ENCODE data around the gene PIK3R5. TPM values are rescaled to one million over a fixed set of nuclear protein-coding genes. Genes with fewer than 3 reads are reported as not detected.

PIK3R5 gene
- total RNA-seq, 1 donor from 2014 or later: 0.90 TPM

GRCh38 chr17:8867361-8867981, 98.0 kb downstream of the PIK3R5 start, which contains the start of gene PIK3R6:
TSS of gene PIK3R6 (minus strand) at chr17:8867674. CDS start at chr17:8849794, 17,880 bp downstream.
- no peaks in the 10 kb centered on the region for H3K27me3 ChIP-seq
- no peak for DNase-seq (ENCODE audit: low spot score)
- H2AFZ ChIP-seq (replicated peaks): no peak within 1 kb of the TSS
- H3K9me3 ChIP-seq (ENCODE audit: low read depth): no peaks in the 10 kb centered on the region
- H3K36me3 Mint-ChIP-seq: no peaks in the 10 kb centered on the region
- no peak within 1 kb of the TSS for H3K4me3 Mint-ChIP-seq
- no peaks in the 10 kb centered on the region for H3K4me1 ChIP-seq
- no peaks in the 10 kb centered on the region for H3K4me1 Mint-ChIP-seq
- no peaks in the 10 kb centered on the region for H3K36me3 ChIP-seq
- no peaks in the 10 kb centered on the region for H3K9me3 Mint-ChIP-seq
- H3K27ac Mint-ChIP-seq: no peak within 1 kb of the TSS
- no peak within 1 kb of the TSS for H3K27ac ChIP-seq
- no peaks in the 10 kb centered on the region for H3K79me2 ChIP-seq (ENCODE audit: low read depth)
- no peak within 1 kb of the TSS for H3K4me2 ChIP-seq
- H3K27me3 Mint-ChIP-seq (ENCODE audit: insufficient read depth, low read depth): peaks cover 11% of the 10 kb centered on the region
- TF ChIP-seq EZH2phosphoT487 (IDR thresholded peaks at IDR 0.05): no peak
- no peak for TF ChIP-seq CTCF (IDR thresholded peaks at IDR 0.05)
- no peak for TF ChIP-seq EZH2 (IDR thresholded peaks at IDR 0.05)
- no peaks in the 10 kb centered on the region for H3F3A ChIP-seq (ENCODE audit: low read depth)
- H4K20me1 ChIP-seq (ENCODE audit: low read depth): no peaks in the 10 kb centered on the region
- no peak within 1 kb of the TSS for H3K4me3 ChIP-seq
- no peak within 1 kb of the TSS for H3K9ac ChIP-seq

- TF ChIP-seq EZH2phosphoT487 (IDR thresholded peaks at IDR 0.05) (no peak), CTCF (IDR thresholded peaks at IDR 0.05) (no peak), EZH2 (IDR thresholded peaks at IDR 0.05) (no peak)
- Mint-ChIP-seq H3K27me3 (ENCODE audit: insufficient read depth, low read depth) (peaks cover 11% of the 10 kb centered on the region), H3K27ac (no peak overlapping the region), H3K4me1 (no peaks in the 10 kb centered on the region), H3K4me3 (no peak overlapping the region), H3K9me3 (no peaks in the 10 kb centered on the region), H3K36me3 (no peaks in the 10 kb centered on the region)
- no peaks in the 10 kb centered on the region for H3K9me3 ChIP-seq (ENCODE audit: low read depth)
- no peak overlapping the region for H3K4me2 ChIP-seq
- no peak overlapping the region for H3K27ac ChIP-seq
- no peaks in the 10 kb centered on the region for H3K27me3 ChIP-seq
- no peak overlapping the region for H2AFZ ChIP-seq (replicated peaks)
- no peaks in the 10 kb centered on the region for H3F3A ChIP-seq (ENCODE audit: low read depth)
- H3K79me2 ChIP-seq (ENCODE audit: low read depth): no peaks in the 10 kb centered on the region
- no peaks in the 10 kb centered on the region for H4K20me1 ChIP-seq (ENCODE audit: low read depth)
- no peak overlapping the region for H3K4me3 ChIP-seq
- DNase-seq (ENCODE audit: low spot score): no peak
- H3K9ac ChIP-seq: no peak overlapping the region
- no peaks in the 10 kb centered on the region for H3K36me3 ChIP-seq
- no peaks in the 10 kb centered on the region for H3K4me1 ChIP-seq
Measured at GRCh38 chr17:8865811-8866210, 99.7 kb downstream of the PIK3R5 start.

- no peaks in the 10 kb centered on the region for H3K9me3 Mint-ChIP-seq
- H2AFZ ChIP-seq (replicated peaks): no peak overlapping the region
- DNase-seq (ENCODE audit: low spot score): no peak
- H3K4me3 Mint-ChIP-seq: no peak overlapping the region
- no peaks in the 10 kb centered on the region for H3K4me1 Mint-ChIP-seq
- H3K4me1 ChIP-seq: no peaks in the 10 kb centered on the region
- H3K27me3 ChIP-seq: no peaks in the 10 kb centered on the region
- no peak for TF ChIP-seq EZH2phosphoT487 (IDR thresholded peaks at IDR 0.05)
- no peaks in the 10 kb centered on the region for H3K36me3 ChIP-seq
- H3K4me2 ChIP-seq: no peak overlapping the region
- no peak overlapping the region for H3K27ac Mint-ChIP-seq
- no peaks in the 10 kb centered on the region for H4K20me1 ChIP-seq (ENCODE audit: low read depth)
- H3K4me3 ChIP-seq: no peak overlapping the region
- H3K79me2 ChIP-seq (ENCODE audit: low read depth): no peaks in the 10 kb centered on the region
- H3K27me3 Mint-ChIP-seq (ENCODE audit: insufficient read depth, low read depth): peaks cover 11% of the 10 kb centered on the region
- no peak overlapping the region for H3K27ac ChIP-seq
- no peaks in the 10 kb centered on the region for H3K9me3 ChIP-seq (ENCODE audit: low read depth)
- H3F3A ChIP-seq (ENCODE audit: low read depth): no peaks in the 10 kb centered on the region
- no peaks in the 10 kb centered on the region for H3K36me3 Mint-ChIP-seq
- H3K9ac ChIP-seq: no peak overlapping the region
Measured at GRCh38 chr17:8865385-8865784, 100.1 kb downstream of the PIK3R5 start.
